Cerebellar nuclear complex (tissue), 1 donor: ENCODE measurements around the gene MYO18B.
A peak's percentile ranks its signal among the peaks of the same experiment; 100 is the strongest.

Experiments used
- DNase-seq, 2 experiments: peaks; one replicate each; lab custom pipeline; 2025; lab: John Stamatoyannopoulos, UW

MYO18B gene

DNA sequence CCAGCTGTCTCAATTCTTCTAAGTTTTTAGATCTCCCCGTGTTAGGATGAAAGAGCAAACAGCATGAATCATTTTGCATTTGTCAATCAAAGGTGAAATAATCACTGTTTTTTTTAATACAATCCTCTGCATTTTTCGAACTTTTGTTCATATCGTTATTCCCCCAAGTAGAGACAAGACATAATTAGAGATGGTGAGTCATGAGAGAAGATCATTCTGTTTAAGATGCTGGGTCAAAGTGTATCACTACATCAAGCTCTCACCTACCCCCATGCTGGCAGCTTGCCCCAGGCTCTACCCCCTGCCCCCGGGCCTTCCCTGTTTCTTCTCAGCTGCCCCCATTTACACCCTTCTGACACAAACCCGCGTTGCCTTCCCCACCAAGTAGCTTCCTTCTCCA, 30.5 kb upstream of the MYO18B start:
- no peak for DNase-seq

DNA sequence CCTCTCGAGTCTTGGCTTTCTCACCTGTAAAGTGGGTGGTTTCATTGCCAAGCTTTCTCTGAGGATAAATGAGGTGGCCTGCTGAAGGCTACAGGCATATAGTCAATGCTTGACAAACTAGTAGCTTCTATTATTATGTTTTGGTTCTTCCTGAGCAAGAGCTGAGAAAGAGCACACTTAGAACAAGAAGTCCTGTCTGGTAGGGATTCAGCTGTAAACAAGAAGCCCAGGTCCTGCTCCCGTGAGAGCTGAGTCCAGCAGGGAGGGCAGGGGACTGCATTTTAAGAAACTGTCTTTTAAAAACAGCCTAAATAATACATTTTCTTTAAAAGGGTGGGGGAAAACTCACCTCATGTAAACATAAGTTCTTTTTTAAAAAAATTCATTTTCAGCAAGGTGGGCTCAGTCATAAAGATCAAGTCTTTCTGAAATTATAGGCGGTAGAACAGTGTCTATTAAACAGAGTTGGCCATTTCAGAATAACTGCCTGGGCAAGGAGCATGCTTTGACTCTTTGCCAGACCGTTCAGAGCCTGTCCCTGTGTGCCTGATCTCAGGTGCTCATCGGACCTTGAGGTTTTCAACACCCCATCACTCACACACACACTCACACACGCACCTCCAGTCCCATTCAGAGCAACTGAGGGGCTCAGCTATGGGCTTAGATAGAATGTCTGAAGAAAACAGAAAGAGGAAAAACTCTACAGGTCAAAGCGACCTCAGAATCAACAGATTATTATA, 29.2 kb upstream of the MYO18B start:
- DNase-seq = no peak

DNA sequence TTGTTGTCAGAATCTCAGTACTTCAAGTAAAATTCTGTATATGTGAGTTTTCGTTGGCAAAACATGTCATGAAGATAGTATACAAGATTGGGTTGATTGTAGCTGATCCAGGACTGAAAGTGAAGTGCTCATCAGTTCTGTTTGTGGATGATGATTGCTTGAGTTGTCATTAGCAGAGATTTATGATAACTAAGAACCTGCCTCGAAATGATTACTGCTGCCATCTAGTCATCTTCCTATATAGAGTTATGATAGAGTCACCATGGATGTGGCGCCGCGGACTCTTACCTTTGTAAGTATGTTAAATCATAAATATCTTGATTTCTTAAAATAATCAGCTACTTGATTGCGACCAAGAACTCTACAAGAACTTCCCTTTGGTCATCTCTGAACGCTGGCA, 27.9 kb upstream of the MYO18B start:
- DNase-seq = no peak

DNA sequence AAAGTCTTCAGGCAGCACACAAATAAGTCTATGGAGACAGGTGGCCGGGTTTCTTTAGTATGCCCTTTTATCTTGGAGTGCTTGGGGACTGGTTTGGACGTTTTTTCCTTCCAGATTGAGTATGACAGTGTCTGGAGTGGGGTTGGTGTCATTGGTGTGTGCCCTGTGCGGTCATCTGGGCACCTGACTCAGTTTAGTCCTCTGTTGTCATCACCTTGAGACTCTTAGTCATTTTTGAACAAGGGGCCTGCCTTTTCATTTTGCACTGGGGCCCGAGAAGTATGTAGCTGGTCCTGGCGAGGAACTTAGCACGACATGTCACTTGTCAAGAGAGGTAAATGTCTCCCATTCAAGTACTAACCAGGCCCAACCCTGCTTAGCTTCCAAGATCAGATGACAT, 27.2 kb upstream of the MYO18B start:
- DNase-seq = no peak

DNA sequence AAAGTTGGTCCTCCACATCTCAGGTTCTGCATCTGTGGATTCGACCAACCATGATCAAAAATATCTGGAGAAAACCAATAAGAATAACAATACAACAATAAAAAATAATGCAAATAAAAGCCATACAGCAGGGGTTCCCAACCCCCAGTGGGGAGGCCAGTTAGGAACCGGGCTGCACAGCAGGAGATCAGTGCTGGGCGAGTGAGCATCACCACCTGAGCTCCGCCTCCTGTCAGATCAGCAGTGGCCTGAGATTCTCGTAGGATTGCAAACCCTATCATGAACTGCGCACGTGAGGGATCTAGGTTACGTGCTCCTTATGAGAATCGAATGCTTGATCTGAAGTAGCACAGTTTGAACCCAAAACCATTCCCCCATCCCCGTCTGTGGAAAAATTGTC, 25.4 kb upstream of the MYO18B start:
- no peak for DNase-seq

DNA sequence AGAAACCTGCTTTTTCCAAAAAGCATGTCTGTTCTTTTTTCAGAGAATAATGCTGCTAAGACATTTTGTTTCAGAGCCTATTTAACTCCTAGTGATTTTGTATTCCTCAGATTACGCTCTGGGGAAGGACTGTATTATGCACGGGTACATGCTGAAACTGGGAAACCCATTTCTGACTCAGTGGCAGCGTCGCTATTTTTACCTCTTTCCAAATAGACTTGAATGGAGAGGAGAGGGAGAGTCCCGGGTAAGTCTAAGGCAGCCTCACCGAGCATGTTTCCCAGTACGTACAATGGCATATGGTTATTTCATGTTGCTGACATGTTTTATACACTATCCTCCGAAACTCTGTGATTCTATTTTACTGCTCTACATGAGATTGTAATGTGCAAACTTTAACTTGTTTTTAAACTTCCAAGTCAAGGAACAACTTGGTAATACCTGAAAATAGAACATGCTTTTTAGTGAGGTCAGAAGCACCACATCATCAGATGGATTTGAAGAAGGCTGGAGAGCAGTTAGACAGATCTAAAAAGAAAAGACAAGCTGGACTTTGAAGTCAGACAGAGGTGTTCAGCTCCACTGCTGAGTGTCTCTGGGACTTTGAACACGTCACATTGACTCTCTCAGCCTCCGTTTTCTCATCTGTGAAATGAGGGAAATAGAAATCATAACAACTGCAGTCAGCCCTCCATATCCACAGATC, 23.7 kb upstream of the MYO18B start:
- DNase-seq = no peak

DNA sequence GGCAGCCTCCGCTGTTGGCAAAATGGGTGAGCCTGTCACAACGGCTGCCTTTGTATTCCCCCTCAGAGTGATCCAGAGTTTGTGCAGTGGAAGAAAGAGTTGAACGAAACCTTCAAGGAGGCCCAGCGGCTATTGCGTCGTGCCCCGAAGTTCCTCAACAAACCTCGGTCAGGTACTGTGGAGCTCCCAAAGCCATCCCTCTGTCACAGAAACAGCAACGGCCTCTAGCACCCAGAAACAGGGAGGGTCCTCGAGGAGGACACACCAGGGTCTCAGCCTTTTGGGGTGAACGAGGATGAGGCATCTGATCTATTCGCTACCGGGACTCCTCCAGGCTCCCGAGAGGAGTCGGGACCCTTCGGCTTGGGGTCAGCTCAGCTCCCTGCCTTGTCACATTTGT, 19.8 kb upstream of the MYO18B start:
- no peak for DNase-seq

DNA sequence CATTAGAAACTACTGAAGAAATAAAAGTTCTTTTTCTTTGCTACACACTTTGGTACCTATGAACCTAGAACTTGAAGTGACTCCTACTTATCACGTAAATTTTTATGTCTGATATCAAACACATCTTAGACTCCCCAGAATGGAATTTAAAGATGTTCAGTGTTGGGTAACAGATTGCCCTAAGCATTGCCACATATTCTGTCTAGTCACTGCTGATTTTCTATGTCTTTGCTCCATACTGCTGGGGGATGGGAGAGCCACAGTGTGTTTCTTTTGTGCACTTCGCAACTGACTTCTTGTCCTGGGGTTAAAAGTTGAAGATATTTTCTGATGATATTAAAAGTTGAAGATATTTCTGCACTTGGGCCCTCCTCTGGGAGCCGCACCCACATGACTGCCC, 19.4 kb upstream of the MYO18B start:
- DNase-seq = no peak

DNA sequence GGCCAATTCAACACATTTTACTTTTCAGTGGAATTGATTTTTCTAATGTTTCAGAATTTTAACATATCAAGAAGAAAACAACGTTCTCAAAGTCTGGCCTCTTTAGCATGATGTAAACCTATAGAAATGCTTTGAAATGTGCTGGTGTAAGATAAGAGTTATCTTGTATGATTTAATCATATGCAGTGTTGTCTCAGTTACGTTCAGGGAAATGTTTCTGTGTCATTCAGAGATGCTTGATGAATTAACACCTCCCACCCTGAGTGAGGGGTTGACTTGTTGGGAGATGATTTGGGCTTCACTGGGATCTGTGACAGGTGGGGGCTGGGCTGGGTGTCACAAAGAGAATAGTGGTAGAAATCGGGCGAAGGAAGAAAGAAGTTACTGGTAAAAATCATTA, 15.7 kb upstream of the MYO18B start:
- DNase-seq = no peak

DNA sequence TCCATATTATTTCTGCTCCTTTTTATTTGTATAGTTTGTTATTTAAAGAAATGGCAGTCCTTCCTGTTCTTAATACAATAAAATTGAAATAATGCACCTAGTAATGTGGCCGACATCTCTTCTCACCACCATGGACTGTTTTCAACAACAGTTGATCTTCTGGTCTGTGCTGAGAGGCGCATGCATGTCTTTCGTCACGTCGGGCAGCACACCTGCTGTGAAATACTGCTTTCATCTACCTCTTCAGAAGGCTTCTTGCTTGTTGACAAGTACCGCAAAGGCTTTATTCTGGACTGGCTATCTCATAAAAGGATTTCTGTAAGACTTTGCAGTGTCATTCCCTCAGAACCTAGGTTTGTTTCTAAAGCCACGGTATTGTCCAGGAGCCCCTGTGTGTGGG, 13.9 kb upstream of the MYO18B start:
- DNase-seq = no peak

DNA sequence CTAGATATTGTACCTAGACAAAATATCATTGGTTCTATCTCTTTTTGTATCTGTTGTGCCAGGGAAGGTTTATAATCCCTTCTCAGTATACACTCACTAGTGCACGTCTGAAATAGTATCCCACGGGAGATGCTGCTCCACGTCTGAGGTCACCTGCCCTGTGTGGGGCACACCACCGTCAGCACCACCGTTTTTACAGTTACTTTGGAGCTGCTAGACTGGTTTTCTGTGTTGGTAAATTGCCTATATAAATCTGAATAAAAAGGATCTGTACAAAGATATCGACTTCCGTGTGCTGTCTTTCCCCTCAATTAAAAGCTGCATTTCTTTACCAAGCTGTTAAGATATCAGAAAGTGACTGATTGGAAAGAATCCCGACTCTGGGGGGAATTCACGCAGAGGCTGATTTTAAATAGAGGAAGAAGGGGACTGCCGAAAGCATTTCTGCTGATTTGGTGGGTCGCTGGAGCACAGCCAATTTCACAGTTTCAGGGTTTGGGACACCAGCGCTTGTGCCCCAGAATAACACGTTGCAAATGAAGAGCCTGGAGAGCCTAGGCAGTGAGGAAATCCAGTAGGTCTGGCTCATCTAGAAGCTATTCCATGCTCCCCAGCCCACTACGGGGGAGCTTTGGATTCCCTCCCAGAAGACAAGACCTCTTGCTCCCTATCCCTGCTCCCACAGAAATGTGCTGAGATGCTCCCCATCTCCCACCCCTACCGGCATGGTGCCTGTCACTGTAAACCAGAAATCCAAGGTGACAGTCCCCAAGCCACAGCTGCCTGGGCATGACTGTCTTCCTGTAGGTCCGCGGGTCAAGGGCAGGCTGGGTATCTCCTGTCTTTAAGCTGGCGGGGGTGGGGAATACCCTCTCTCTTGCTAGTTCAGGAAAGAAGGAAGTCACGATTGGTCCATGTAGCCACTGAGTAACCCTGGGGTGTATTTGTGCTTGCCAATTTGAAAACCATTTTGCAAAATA, 12.7 kb upstream of the MYO18B start:
- DNase-seq = no peak

DNA sequence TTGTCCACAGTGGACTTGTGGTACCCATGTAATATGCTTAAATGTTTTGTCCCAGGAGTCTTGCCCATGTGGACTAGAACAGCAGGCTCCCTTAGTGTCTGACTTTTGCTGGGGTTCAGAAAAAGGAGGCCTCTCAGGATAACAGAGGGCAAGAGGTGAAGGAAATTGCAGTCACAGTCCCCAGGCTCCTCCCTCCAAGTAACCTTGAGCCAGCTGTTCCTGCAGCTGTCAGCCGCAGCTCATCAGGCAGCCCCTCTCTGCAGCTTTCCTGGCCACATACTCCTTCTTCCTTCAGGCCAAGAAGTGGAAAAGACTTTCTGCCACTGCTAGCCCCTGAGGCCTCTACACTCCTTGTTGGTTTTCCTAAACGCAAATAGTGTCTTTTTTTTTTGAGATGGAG, 6.3 kb upstream of the MYO18B start:
- DNase-seq = no peak

DNA sequence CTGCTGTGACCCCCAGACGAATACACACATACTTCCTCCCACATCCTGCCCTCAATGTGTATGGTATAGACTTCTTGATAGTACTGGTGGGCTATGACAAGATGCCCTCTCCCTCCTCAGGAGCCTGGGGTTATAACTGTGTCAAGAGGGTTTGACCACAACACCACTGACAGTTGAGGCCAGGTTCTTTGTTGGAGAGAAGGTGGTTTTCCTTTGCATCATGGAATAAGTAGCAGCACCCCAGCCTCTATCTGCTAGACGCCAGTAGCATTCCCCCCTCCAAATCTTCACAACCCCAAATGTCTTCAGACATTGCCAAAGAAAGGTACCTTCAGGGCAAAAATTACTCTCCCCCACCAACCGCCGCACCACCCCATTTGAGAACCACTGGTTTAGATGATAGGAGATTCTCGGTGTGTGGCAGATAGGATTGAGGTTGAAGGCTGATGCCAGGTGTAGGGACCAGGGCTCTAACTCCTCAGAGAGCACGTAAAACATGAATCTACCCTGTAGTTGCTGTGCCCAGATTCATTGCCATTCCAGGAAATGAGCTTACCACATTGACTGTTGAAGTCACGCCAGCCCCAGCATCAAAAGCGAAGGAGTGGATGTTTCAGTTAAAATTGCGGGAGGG, 5.5 kb upstream of the MYO18B start:
- DNase-seq = no peak

DNA sequence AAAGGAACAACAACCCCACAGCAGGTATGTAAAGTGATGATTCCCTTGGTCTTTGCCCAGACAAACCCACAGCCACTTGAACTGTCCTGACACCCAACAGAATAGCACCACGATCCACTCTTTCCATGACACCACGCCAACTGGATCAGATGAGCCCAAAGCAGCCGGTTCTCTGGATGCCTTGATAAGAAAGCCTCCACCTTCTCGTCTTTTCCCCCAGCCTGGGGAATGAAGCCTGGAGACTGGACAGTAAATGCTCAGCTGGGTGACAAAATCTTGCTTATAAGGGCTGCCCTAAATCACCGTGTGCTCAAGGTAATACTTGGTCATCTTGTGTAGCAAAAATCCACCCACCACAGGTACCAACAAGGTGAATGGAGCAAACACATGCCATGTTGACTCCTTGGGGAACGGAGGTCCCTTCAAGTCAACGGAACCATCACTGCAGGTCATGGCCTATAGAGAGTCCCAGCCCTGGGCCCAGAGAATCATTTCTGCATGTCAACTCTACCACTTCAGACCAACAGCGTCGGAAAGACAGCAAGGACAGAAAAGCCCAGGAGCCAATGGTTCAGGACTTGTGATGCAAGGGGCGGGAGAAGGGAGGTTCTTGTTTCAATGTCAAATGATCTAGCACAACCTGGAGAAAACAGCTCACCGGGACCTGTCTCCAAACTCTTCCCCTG, 2.2 kb upstream of the MYO18B start:
- no peak for DNase-seq

DNA sequence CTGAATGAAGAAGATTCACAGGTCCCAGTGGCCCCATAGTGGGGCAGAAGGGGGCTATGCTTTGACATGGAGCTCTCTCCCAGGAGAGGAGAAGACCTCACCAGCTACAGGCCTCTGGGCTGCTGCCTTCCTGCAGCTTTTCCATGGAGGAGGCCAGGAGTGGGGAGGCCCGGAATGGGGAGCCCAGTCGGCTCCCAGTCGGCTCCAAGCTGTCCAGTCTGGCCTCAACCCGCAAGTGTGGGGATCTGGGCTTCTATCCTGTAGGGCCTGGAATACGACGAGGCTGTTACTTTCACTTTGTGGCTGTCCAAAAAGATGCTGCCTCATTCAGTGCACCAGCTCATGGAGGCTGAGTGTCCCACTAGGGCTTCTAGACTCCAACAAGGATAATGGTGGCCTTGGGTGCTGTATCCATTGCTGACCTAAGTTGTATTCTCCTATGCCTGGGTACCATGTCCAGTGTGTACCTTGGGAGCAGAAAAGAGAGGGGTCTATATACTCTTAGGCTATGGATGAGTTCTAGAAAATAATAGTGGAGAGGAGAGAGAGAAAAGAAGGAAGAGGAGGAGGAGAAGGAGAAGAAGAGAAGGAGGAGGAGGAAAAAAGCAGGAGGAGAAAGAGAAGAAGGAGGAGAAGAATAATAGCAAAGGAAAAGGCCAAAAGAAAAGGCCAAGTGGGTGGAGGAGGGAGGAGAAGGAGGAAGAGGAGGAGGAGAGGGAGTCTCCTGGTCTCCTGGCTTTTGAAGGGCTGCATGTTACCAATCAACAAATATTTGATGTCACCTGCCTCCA, 1.1 kb downstream of the MYO18B start:
- no peak for DNase-seq

DNA sequence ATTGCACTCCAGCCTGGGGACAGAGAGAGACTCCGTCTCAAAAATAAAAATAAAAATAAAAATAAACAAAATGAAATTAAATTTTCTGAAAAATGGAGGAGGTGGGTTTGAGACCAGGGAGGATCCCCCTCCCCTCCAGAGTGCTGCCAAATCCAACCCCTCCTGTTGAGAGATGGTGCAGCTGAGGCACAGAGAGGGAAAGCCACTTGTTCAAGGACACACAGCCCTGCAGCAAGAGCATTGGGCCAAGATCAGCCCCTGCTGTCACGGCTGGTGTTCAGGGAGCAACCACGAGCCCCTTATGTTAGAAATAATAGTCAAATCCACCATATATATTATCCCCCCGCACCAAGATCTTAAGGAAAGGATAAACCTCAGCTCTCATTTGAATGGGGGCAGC, 2.7 kb downstream of the MYO18B start:
- DNase-seq = no peak

DNA sequence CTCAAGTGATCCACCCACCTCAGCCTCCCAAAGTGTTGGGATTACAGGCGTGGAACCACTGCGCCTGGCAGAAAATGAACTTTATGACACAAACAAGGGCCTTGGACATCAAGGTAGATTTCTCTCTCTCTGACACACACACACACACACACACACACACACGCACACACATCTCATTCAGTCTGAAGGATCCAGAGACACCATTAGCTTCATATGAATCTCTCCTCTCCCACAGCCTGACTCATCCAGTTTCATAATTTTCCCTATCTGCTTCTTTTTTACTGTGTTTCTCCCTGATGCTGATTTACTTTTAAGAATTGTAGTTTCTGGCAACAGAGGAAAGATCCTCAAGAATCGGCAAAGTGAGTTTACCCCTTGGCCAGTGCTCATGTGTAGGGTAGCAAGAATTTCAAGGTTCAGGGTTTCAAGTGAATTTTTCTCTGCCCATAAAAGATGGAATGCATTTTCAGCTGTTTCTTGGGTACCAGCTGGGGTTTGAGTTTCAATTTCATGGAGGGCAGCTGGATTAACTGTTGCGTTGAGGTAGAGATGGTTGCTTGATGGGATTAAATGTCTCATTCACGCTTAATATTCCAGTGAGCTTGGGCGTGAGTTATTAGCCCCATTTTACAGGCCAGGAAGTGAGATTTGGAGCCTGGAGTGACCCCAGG, 3.5 kb downstream of the MYO18B start:
- DNase-seq = no peak

DNA sequence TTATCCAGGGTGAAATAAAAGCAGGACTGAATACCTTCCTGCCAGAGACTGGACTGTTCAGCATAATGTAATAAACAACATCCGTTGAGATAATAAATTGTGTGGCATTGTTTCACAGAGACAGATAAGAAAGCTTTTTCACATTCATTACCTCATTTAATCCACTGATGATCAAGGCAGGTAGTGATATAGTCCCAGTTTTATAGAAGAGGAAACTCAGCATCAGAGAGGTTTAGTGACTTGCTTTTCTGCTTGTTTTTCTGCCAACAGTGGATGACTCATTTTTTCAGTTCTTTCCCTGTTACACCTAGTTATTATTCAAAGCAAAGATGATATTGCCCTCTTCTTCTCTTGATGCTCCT, 4.0 kb downstream of the MYO18B start:
- no peak for DNase-seq

DNA sequence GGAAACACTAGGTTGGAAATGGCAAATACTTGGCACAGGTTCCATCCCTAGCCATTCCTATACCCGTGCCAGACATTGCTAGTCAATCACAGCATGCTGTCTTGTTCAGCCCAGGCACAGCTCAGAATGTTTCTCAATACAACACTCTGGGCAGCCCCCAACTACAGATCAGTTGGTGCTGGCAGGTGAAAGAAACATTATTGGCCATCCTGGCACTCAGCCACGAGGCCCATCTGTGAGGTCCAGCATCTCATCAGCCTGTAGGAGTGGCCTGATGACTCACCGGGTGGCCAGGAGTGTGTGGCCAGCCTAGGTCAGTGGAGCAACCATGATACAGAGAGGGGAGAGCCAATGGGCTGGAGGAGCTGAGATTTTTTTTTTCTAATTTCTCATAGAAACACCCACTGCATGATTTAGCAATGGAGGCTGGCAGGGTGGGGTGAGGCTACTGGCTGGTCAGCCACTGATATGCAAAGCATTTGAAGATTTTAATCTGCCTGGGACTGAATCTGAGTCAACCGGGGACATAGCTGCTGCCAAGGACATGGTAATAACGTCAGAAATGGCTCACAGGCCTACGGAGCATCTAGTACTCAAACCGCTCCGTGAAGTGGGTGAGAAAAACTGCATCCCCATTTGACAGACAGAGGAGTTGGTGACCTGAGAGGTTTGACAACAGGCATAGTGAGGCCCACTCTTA, 5.4 kb downstream of the MYO18B start:
- peak; percentile 17 to 46 for DNase-seq

DNA sequence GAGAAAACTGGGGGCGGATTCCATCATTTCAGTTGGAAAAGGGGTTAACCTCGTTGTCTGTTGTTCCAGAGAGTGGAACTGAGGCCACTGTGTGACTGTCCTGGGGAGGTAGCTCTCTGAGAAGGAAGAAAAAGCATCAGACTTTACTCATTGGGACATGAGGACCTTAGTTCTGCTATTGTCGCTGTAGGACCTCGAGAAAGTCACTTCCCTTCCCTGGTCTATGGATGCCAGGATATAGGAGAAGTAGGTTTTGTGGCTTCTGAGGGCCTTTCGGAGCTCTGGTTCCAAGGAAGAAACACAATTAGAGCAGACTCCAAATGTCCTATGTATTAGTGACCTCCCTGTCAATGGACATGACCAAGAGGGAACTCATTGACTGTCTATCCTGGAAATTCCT, 6.2 kb downstream of the MYO18B start:
- no peak for DNase-seq
